Measurements from ENCODE around the gene PRKCH.
A peak's percentile ranks its signal among the peaks of the same experiment; 100 is the strongest.

GRCh38 chr14:61430066-61430757 is 108.8 kb downstream of the PRKCH start:
- no peak for TF ChIP-seq CTCF (IDR thresholded peaks at IDR 0.05)
- no peak for TF ChIP-seq POLR2A (IDR thresholded peaks at IDR 0.05)
- peak; percentile 82 for TF ChIP-seq POLR2AphosphoS5 (IDR thresholded peaks at IDR 0.05)
